GM12875 (cell line): ENCODE results near the gene UBL4B.
A peak's percentile ranks its signal among the peaks of the same experiment; 100 is the strongest.

Experiments
- H3K4me3 ChIP-seq: one replicate; pipeline ENCODE4 v1.5.1; 2011; ENCODE audit warnings: low read depth, low read length, control low read depth
- CTCF ChIP-seq: IDR thresholded peaks from 2 replicates; pipeline ENCODE4 v1.5.1; 2011; ENCODE audit warnings: low read depth, mild to moderate bottlenecking, control low read depth, inconsistent platforms, low read length, moderate library complexity, borderline replicate concordance; ENCODE audit not compliant: insufficient read depth

The UBL4B gene

DNA sequence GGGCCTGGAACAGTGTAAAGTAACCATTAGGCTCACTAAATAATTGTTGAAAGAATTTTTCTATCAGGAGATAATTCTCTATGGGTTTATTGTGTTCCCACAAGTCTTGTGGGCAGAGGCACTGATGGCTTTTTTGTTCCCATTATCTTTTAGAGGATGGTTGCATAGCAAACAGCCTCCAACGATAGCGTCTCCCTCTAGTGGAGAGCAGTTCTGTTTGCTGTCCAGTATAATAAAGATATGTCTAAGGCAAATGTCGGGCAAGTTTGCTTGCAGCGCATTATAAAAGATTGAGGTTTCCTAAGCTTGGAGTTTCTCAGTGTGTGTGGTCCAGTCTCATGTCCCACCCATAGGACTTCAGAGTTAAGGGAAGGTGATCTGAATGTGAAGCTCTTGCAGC is 36.7 kb downstream of the UBL4B start:
- H3K4me3 ChIP-seq = no peak overlapping the region
- 0 out of 2 replicates have a peak, but pooled peaks have one; percentile 26 for TF ChIP-seq CTCF

DNA sequence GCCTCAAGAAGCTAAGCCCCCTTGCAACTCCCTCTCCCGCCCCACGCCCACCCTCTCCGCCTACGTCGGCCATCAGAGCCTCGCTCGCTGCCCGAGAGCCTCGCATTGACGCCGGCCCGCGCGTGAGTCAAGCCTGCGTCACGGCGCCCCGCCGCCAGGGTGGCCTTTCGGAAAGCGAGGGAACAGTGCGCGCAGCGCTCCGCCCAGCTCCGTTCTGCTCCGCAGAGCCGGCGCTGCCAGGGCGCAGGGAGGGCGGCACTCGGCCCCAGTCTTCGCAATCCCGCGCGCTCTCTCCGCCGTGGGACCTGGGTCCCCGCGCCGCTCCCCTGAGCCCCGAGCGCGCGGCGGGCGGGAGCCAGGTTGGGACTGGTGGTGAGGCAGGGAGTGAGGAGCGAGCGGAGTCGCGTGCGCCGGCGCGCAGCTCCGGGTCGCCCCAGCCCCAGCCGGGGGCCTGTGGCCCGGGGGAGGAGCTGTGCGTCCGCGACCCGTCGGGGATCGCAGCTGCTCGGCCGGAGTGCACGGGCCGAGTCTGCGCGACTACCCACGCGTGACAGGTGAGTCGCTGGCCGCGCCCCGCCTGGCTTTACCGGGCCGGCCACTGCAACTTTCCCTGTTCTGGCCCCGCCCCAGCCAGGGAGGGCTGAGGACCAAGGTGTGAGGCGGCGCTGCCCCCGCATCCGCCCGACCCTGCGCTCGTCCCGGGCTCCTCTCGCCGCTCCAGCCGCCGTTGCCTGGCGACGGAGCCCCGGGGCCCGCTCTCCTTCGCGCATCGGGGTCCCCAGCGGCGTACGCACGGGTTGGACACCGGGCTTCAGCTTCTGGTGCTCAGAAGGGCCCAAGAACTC is 38.3 kb downstream of the UBL4B start, which contains the start of gene SLC6A17:
SLC6A17 (plus strand) TSS at position 165 of the 845 bp plus-strand sequence. CDS start 16,436 bp downstream, outside the sequence.
- no peak for TF ChIP-seq CTCF
- no peak within 1 kb of the TSS for H3K4me3 ChIP-seq

DNA sequence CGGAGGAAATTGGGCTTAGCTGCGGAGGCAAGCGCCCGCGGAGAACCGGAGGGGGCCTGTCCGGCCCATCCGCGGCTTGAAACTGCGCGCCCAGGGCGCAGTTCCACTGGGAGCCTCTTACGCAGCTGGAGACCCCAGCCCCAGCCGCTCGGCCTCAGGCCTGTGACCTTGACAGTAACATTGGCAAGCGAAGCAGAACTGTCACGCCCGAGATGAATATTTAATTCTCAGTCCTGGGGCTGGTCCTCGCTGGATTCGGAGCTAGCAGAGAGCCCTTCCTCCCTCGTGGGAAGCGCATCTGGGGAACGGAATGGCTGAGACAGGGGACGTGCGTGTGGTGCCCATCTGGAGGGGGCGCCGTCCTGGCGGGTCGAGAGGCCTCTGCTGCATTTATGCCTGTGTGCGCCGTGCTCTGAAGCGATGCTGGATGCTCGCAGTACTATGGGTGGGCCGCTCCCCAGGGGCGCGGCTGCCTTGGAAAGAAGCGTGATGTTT is 39.0 kb downstream of the UBL4B start:
- H3K4me3 ChIP-seq = no peak overlapping the region
- no peak for TF ChIP-seq CTCF

DNA sequence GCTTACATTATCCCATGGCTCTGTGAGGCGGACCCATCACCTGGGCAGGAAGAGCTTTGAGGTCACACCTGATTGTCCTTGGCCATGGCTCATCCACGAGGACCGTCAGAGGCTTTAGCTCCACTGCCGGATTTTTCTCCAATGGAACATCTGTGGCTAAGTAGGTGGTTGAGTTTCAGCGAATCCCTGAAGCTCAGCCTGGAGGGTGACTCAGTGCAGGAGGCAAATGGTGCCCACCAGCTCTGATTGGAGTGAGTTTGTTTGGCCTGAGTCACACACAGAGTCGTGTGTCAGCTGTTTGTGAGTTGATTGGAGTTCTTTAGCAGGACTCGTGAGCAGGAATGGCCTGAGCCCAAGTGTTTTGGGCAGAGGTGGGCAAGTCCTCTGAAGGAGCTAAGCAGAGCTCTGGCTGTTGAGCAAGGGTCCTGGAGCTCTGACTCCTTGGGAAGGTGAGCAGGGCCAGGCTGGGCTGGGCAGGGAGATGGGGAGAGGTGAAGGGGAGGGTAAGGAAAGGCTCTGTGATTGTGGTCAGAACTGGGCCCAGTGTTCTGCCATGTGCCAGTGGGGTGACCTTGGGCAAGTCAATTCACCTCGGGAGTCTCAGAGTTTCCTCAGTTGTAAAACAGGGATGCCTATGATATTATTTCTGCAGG is 40.0 kb downstream of the UBL4B start:
- TF ChIP-seq CTCF = no peak
- H3K4me3 ChIP-seq = no peak overlapping the region

- no peak overlapping the region for H3K4me3 ChIP-seq
- TF ChIP-seq CTCF = no peak
Observed at GRCh38 chr1:110153407-110153950, 41.2 kb downstream of the UBL4B start.

DNA sequence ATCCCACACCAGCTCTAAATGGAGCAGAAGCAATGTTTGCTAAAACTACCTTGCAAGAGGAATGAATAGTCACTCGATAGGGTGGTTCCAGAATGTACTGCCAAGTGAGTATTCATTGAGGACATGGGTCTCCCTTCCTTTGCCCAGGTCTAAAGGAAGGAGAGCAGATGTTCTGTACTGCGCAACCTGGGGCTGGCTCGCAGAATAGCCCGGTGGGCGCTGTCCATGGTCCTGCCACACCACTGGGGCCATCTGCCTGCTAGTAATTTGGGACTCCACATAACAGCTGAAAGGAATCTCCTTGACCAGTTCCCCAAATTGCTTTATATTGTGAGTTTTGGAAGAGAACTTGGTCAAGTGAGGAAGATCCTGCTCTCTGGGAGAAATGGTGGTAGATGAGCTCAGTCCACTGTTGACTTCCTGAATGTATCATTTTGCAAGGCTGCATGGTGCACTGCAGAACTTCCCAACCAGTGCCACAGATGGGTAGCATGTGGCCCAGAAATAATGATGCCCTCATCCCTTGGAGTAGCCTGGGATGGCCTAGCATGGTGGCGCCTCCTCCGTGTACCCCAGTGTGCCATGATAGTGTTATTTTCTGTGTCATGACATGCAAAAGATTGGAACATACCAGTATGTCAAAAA is 43.8 kb downstream of the UBL4B start:
- no peak for TF ChIP-seq CTCF
- no peak overlapping the region for H3K4me3 ChIP-seq
